NCI-H510A treated with DMSO at 0.1 percent for 48 hours (cell line): ENCODE results near the gene HACD2.
"Not testable (repeated sequence)": the region's sequence is repeated elsewhere in the genome, so short reads cannot be mapped to it uniquely, and the experiment has no call there.

Experiments used
- DNase-seq: peaks from one replicate; lab custom pipeline; 2025; lab: John Stamatoyannopoulos, UW

The HACD2 gene

GRCh38 chr3:123584988-123585937 is at the start of gene HACD2:
Gene HACD2 (minus strand): TSS chr3:123585053. CDS start chr3:123585027, 26 bp downstream.
- DNase-seq: peak; percentile 93

GRCh38 chr3:123634149-123635051 is 49.5 kb upstream of the HACD2 start:
- peak; percentile 11 for DNase-seq

GRCh38 chr3:123633530-123633929 is 48.7 kb upstream of the HACD2 start:
- no peak for DNase-seq

- DNase-seq: no peak
Observed at GRCh38 chr3:123632161-123632655, 47.4 kb upstream of the HACD2 start.

- DNase-seq: no peak
Observed at GRCh38 chr3:123629747-123630047, 44.8 kb upstream of the HACD2 start.

GRCh38 chr3:123628996-123629746 is 44.3 kb upstream of the HACD2 start:
- no peak for DNase-seq

- no peak for DNase-seq
Observed at GRCh38 chr3:123627673-123628670, 43.1 kb upstream of the HACD2 start.

- DNase-seq: no peak
Observed at GRCh38 chr3:123626881-123627280, 42.0 kb upstream of the HACD2 start.

GRCh38 chr3:123624302-123624701 is 39.4 kb upstream of the HACD2 start:
- DNase-seq: no peak

GRCh38 chr3:123623346-123623880 is 38.6 kb upstream of the HACD2 start:
- DNase-seq: no peak

GRCh38 chr3:123622766-123623165 is 37.9 kb upstream of the HACD2 start:
- DNase-seq: no peak

- peak; percentile 6 for DNase-seq
Observed at GRCh38 chr3:123621850-123622189, 37.0 kb upstream of the HACD2 start.

GRCh38 chr3:123621186-123621849 is 36.5 kb upstream of the HACD2 start:
- peak; percentile 10 for DNase-seq

- no peak for DNase-seq
Observed at GRCh38 chr3:123620343-123620742, 35.5 kb upstream of the HACD2 start.

- DNase-seq: no peak
Observed at GRCh38 chr3:123618768-123619484, 34.1 kb upstream of the HACD2 start.

- DNase-seq: no peak
Observed at GRCh38 chr3:123618076-123618708, 33.3 kb upstream of the HACD2 start.

- DNase-seq: no peak
Observed at GRCh38 chr3:123616593-123616992, 31.7 kb upstream of the HACD2 start.

GRCh38 chr3:123613543-123613942 is 28.7 kb upstream of the HACD2 start:
- no peak for DNase-seq

GRCh38 chr3:123611674-123612073 is 26.8 kb upstream of the HACD2 start:
- DNase-seq: not testable (repeated sequence)
